ENCODE data around the gene C2CD4A.

DNA sequence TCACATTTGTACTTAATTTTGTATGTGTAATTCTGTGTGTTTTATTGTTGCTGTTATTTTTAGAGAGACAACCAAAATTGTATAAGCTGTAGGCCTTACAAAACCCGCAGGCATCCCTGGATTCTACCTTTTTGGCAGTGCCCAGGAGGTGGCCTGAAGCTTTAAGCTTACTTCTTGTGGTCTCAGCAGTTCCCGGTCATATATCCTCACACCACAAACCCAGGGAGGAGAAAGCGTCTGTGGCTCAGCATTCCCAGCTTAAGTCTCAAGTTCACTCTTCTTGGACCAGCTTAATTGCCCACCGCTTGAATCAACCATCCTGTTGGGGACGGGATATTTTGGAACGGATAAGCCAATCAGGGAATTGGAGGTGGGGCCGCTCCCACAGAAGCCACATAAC is 36.7 kb downstream of the C2CD4A start:
- TF ChIP-seq TAF1 (IDR thresholded peaks at IDR 0.05; ENCODE audit: borderline replicate concordance, low read depth, low read length), result no peak
- no peak for TF ChIP-seq POLR2AphosphoS5 (IDR thresholded peaks at IDR 0.05; ENCODE audit: low read depth, low read length)

Data from GM12892 (cell line).